SU-DHL-6 (cell line): ENCODE results near the gene PLD5.
"Not testable (repeated sequence)": the region's sequence is repeated elsewhere in the genome, so short reads cannot be mapped to it uniquely, and the experiment has no call there.

Source experiments
- H2AFZ ChIP-seq: fragments of 200-600 bp; sonication (generic); 2 replicates; pipeline ENCODE4 v1.6.1; 2014; ENCODE audit warnings: low read depth, mild to moderate bottlenecking, moderate library complexity, mixed read lengths, antibody characterized with exemption, low read length; ENCODE audit not compliant: severe bottlenecking
- H3F3A ChIP-seq: fragments of 200-600 bp; shearing (Covaris generic); 2 replicates; pipeline ENCODE4 v1.6.0; 2016; ENCODE audit warnings: antibody characterized with exemption, mild to moderate bottlenecking; ENCODE audit not compliant: insufficient read depth
- H3K27ac ChIP-seq: fragments of 200-600 bp; sonication (generic); 2 replicates; pipeline ENCODE4 v1.5.1; 2016; ENCODE audit warnings: low read depth, mild to moderate bottlenecking, low read length, moderate library complexity, mixed read lengths
- H3K27me3 ChIP-seq: fragments of 200-600 bp; sonication (generic), shearing (Covaris generic); 2 replicates; pipeline ENCODE4 v1.6.0; 2014; ENCODE audit warnings: mild to moderate bottlenecking, low read length
- H3K36me3 ChIP-seq: fragments of 200-600 bp; sonication (generic); 2 replicates; pipeline ENCODE4 v1.6.1; 2014; ENCODE audit warnings: mild to moderate bottlenecking, low read length, mixed read lengths
- H3K4me2 ChIP-seq: fragments of 300-600, 200-600 bp; shearing (Covaris generic), sonication (generic); 2 replicates; pipeline ENCODE4 v1.6.0; 2014; ENCODE audit warnings: low read length, low read depth, mild to moderate bottlenecking; ENCODE audit not compliant: poor library complexity, severe bottlenecking
- H3K4me3 ChIP-seq: fragments of 200-600 bp; sonication (generic); 2 replicates; pipeline ENCODE4 v1.5.1; 2014; ENCODE audit warnings: antibody characterized with exemption, low read length, mild to moderate bottlenecking, mixed read lengths; ENCODE audit not compliant: insufficient read depth, poor library complexity, severe bottlenecking
- H3K79me2 ChIP-seq: fragments of 200-600 bp; sonication (generic); 2 replicates; pipeline ENCODE4 v1.6.1; 2014; ENCODE audit warnings: mild to moderate bottlenecking, low read length, moderate library complexity; ENCODE audit not compliant: insufficient read depth
- H3K9ac ChIP-seq: fragments of 200-600 bp; sonication (generic); 2 replicates; pipeline ENCODE4 v1.7.0; 2014; ENCODE audit warnings: mild to moderate bottlenecking, low read length
- H3K9me2 ChIP-seq: fragments of 200-600 bp; sonication (generic); replicated peaks from 2 replicates; pipeline ENCODE4 v1.6.1; 2014; ENCODE audit warnings: low read length; ENCODE audit not compliant: insufficient read depth
- H3K9me3 ChIP-seq: fragments of 200-600 bp; sonication (generic); 2 replicates; pipeline ENCODE4 v1.6.1; 2014; ENCODE audit warnings: low read length, mixed read lengths; ENCODE audit not compliant: insufficient read depth
- H4K20me1 ChIP-seq: fragments of 200-600 bp; sonication (generic); 2 replicates; pipeline ENCODE4 v1.6.1; 2014; ENCODE audit warnings: low read depth, mild to moderate bottlenecking, antibody characterized with exemption, low read length, moderate library complexity, mixed read lengths
- CTCF ChIP-seq: fragments of 200-600 bp; sonication (generic); IDR thresholded peaks from one replicate; pipeline ENCODE4 v1.5.1; 2017; ENCODE audit warnings: antibody characterized with exemption, mild to moderate bottlenecking, low read length, moderate library complexity; ENCODE audit not compliant: insufficient read depth, poor library complexity, severe bottlenecking
- EZH2phosphoT487 ChIP-seq: fragments of 200-600 bp; sonication (generic), shearing (Covaris generic); conservative IDR thresholded peaks from 2 replicates; pipeline ENCODE4 v1.6.1; 2018; ENCODE audit warnings: mild to moderate bottlenecking, antibody characterized with exemption, low read length, moderate library complexity, mixed read lengths

The PLD5 gene

DNA sequence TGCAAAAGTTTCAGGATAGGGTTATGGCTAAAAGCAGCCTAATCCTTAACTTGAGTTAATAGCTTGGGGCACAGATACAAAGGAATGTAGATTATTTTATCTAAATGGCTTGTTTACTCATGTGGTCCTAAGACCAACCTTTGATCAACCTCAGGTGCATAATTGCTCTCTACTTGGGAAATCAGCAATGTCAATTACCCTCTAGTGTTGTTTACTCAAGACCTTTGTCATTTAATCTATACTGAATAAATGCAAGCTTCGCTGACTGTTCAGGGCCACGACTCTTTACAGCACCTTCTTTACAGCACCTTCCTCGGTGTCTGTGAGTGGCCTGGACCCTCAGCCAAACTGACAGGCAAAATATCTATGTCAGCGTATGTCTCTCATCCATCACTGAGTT is 308.1 kb downstream of the PLD5 start:
- Histone ChIP-seq H3K9ac (no peak overlapping the region), H4K20me1 (no peaks in the 10 kb centered on the region), H2AFZ (no peak overlapping the region), H3K27me3 (no peaks in the 10 kb centered on the region), H3K36me3 (no peaks in the 10 kb centered on the region), H3K27ac (no peak overlapping the region), H3F3A (no peaks in the 10 kb centered on the region), H3K4me2 (no peak overlapping the region), H3K79me2 (no peaks in the 10 kb centered on the region), H3K9me2 (no peaks in the 10 kb centered on the region), H3K9me3 (no peaks in the 10 kb centered on the region), H3K4me3 (no peak overlapping the region)
- TF ChIP-seq CTCF (no peak), EZH2phosphoT487 (no peak)

- H3K4me3 ChIP-seq, H3K79me2 ChIP-seq, H3K27ac ChIP-seq, H3K9me3 ChIP-seq, H3K9me2 ChIP-seq, H4K20me1 ChIP-seq, H3F3A ChIP-seq, H3K36me3 ChIP-seq, H2AFZ ChIP-seq, H3K9ac ChIP-seq, H3K4me2 ChIP-seq, H3K27me3 ChIP-seq: not testable (repeated sequence)
Observed at GRCh38 chr1:242214455-242214854, 310.0 kb downstream of the PLD5 start.

DNA sequence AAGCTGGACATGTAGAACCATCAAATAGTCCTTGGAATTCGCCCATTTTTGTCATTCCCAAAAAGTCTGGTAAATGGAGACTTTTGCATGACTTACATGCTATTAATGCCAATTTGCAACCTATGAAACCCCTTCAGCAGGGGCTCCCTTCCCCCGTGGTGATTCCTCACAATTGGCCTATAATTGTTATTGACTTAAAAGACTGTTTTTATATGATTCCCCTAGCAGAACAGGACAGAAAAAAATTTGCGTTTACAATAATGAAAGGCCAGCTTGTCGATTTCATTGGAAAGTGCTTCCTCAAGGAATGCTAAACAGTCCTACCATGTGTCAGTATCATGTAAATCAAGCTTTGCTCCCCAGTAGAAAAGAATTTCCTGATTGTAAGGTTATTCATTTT is 311.5 kb downstream of the PLD5 start:
- not testable (repeated sequence) for H3K27ac ChIP-seq, H3K9me3 ChIP-seq, H3K9me2 ChIP-seq, H4K20me1 ChIP-seq, H3K4me3 ChIP-seq, H2AFZ ChIP-seq, H3K79me2 ChIP-seq, H3K4me2 ChIP-seq, H3F3A ChIP-seq, H3K9ac ChIP-seq, H3K27me3 ChIP-seq, H3K36me3 ChIP-seq

- no peak overlapping the region for H2AFZ ChIP-seq
- H3K27me3 ChIP-seq: no peaks in the 10 kb centered on the region
- H3K9ac ChIP-seq: no peak overlapping the region
- no peaks in the 10 kb centered on the region for H4K20me1 ChIP-seq
- no peaks in the 10 kb centered on the region for H3K9me2 ChIP-seq
- H3F3A ChIP-seq: no peaks in the 10 kb centered on the region
- no peaks in the 10 kb centered on the region for H3K36me3 ChIP-seq
- H3K4me2 ChIP-seq: no peak overlapping the region
- H3K4me3 ChIP-seq: no peak overlapping the region
- TF ChIP-seq CTCF (no peak), EZH2phosphoT487 (no peak)
- no peaks in the 10 kb centered on the region for H3K9me3 ChIP-seq
- H3K79me2 ChIP-seq: no peaks in the 10 kb centered on the region
- no peak overlapping the region for H3K27ac ChIP-seq
Observed at GRCh38 chr1:242212401-242212800, 312.1 kb downstream of the PLD5 start.
